ENCODE measurements around the gene TOMM40L.

Gene TOMM40L

GRCh38 chr1:161225534-161226319 lies at the start of gene TOMM40L:
TOMM40L (plus strand) TSS chr1:161226060; CDS start chr1:161226490, 430 bp downstream.
- DNase-seq (ENCODE audit: low spot score), result peak; percentile 97

- DNase-seq (ENCODE audit: low spot score), result no peak
Measured at GRCh38 chr1:161176468-161177111, 49.3 kb upstream of the TOMM40L start.

GRCh38 chr1:161177112-161177935 lies 48.5 kb upstream of the TOMM40L start, which contains the start of gene B4GALT3:
B4GALT3 (minus strand) TSS chr1:161177507; CDS start chr1:161176060, 1,447 bp downstream.
- DNase-seq (ENCODE audit: low spot score), result peak; percentile 94

- DNase-seq (ENCODE audit: low spot score), result no peak
Measured at GRCh38 chr1:161177936-161178244, 48.0 kb upstream of the TOMM40L start.

GRCh38 chr1:161179698-161180097 lies 46.2 kb upstream of the TOMM40L start:
- no peak for DNase-seq (ENCODE audit: low spot score)

GRCh38 chr1:161180639-161181038 lies 45.2 kb upstream of the TOMM40L start:
- DNase-seq (ENCODE audit: low spot score), result no peak

GRCh38 chr1:161182214-161182613 lies 43.6 kb upstream of the TOMM40L start:
- DNase-seq (ENCODE audit: low spot score), result peak; percentile 91

GRCh38 chr1:161185282-161185682 lies 40.6 kb upstream of the TOMM40L start:
- peak; percentile 92 for DNase-seq (ENCODE audit: low spot score)

GRCh38 chr1:161185732-161186311 lies 40.0 kb upstream of the TOMM40L start:
- DNase-seq (ENCODE audit: low spot score), result no peak

GRCh38 chr1:161187311-161187710 lies 38.5 kb upstream of the TOMM40L start:
- DNase-seq (ENCODE audit: low spot score), result no peak

- no peak for DNase-seq (ENCODE audit: low spot score)
Measured at GRCh38 chr1:161188381-161188780, 37.5 kb upstream of the TOMM40L start.

GRCh38 chr1:161189036-161189435 lies 36.8 kb upstream of the TOMM40L start:
- no peak for DNase-seq (ENCODE audit: low spot score)

- DNase-seq (ENCODE audit: low spot score), result no peak
Measured at GRCh38 chr1:161190962-161191521, 34.8 kb upstream of the TOMM40L start.

- DNase-seq (ENCODE audit: low spot score), result no peak
Measured at GRCh38 chr1:161191971-161192370, 33.9 kb upstream of the TOMM40L start.

GRCh38 chr1:161192476-161193465 lies 33.1 kb upstream of the TOMM40L start:
- DNase-seq (ENCODE audit: low spot score), result peak; percentile 87

- no peak for DNase-seq (ENCODE audit: low spot score)
Measured at GRCh38 chr1:161193561-161194235, 32.2 kb upstream of the TOMM40L start.

- DNase-seq (ENCODE audit: low spot score), result no peak
Measured at GRCh38 chr1:161195171-161195570, 30.7 kb upstream of the TOMM40L start.

- no peak for DNase-seq (ENCODE audit: low spot score)
Measured at GRCh38 chr1:161196111-161196510, 29.7 kb upstream of the TOMM40L start.

GRCh38 chr1:161196521-161197451 lies 29.1 kb upstream of the TOMM40L start:
- DNase-seq (ENCODE audit: low spot score), result no peak

All from CD4-positive, alpha-beta T cell treated with Interleukin-2 at 100 ng/mL for 4 hours (primary cell).